ENCODE measurements around the gene ANKRD13A. TPM values are rescaled to one million over a fixed set of nuclear protein-coding genes. Genes with fewer than 3 reads are reported as not detected.

The ANKRD13A gene
- total and polyA plus RNA-seq, 2 of the 8 experiments (the other 6 are each of a cell fraction or from before 2014, with no cell fraction given), result 16.8 to 21.4 TPM

DNA sequence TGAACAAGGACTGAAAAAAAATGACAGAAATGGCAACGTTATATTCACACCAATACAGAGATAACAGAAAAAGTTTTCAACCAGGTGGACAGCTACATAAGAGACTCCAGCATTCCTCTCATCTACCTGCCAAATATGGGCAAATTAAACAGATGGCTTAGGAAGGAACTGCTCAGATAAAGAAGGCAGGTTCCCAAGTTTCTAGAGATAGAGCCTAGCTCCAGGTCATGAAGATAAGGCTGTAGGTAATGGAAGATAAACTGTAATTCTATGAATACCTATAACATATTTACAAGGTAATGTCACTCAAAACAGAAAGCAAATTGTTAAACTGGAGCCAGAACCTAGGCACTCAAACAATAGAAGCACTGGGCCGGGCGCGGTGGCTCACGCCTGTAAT is 45.6 kb upstream of the ANKRD13A start (continued):
- TF ChIP-seq, protein P1, sequence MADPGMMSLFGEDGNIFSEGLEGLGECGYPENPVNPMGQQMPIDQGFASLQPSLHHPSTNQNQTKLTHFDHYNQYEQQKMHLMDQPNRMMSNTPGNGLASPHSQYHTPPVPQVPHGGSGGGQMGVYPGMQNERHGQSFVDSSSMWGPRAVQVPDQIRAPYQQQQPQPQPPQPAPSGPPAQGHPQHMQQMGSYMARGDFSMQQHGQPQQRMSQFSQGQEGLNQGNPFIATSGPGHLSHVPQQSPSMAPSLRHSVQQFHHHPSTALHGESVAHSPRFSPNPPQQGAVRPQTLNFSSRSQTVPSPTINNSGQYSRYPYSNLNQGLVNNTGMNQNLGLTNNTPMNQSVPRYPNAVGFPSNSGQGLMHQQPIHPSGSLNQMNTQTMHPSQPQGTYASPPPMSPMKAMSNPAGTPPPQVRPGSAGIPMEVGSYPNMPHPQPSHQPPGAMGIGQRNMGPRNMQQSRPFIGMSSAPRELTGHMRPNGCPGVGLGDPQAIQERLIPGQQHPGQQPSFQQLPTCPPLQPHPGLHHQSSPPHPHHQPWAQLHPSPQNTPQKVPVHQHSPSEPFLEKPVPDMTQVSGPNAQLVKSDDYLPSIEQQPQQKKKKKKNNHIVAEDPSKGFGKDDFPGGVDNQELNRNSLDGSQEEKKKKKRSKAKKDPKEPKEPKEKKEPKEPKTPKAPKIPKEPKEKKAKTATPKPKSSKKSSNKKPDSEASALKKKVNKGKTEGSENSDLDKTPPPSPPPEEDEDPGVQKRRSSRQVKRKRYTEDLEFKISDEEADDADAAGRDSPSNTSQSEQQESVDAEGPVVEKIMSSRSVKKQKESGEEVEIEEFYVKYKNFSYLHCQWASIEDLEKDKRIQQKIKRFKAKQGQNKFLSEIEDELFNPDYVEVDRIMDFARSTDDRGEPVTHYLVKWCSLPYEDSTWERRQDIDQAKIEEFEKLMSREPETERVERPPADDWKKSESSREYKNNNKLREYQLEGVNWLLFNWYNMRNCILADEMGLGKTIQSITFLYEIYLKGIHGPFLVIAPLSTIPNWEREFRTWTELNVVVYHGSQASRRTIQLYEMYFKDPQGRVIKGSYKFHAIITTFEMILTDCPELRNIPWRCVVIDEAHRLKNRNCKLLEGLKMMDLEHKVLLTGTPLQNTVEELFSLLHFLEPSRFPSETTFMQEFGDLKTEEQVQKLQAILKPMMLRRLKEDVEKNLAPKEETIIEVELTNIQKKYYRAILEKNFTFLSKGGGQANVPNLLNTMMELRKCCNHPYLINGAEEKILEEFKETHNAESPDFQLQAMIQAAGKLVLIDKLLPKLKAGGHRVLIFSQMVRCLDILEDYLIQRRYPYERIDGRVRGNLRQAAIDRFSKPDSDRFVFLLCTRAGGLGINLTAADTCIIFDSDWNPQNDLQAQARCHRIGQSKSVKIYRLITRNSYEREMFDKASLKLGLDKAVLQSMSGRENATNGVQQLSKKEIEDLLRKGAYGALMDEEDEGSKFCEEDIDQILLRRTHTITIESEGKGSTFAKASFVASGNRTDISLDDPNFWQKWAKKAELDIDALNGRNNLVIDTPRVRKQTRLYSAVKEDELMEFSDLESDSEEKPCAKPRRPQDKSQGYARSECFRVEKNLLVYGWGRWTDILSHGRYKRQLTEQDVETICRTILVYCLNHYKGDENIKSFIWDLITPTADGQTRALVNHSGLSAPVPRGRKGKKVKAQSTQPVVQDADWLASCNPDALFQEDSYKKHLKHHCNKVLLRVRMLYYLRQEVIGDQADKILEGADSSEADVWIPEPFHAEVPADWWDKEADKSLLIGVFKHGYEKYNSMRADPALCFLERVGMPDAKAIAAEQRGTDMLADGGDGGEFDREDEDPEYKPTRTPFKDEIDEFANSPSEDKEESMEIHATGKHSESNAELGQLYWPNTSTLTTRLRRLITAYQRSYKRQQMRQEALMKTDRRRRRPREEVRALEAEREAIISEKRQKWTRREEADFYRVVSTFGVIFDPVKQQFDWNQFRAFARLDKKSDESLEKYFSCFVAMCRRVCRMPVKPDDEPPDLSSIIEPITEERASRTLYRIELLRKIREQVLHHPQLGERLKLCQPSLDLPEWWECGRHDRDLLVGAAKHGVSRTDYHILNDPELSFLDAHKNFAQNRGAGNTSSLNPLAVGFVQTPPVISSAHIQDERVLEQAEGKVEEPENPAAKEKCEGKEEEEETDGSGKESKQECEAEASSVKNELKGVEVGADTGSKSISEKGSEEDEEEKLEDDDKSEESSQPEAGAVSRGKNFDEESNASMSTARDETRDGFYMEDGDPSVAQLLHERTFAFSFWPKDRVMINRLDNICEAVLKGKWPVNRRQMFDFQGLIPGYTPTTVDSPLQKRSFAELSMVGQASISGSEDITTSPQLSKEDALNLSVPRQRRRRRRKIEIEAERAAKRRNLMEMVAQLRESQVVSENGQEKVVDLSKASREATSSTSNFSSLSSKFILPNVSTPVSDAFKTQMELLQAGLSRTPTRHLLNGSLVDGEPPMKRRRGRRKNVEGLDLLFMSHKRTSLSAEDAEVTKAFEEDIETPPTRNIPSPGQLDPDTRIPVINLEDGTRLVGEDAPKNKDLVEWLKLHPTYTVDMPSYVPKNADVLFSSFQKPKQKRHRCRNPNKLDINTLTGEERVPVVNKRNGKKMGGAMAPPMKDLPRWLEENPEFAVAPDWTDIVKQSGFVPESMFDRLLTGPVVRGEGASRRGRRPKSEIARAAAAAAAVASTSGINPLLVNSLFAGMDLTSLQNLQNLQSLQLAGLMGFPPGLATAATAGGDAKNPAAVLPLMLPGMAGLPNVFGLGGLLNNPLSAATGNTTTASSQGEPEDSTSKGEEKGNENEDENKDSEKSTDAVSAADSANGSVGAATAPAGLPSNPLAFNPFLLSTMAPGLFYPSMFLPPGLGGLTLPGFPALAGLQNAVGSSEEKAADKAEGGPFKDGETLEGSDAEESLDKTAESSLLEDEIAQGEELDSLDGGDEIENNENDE (IDR thresholded peaks at IDR 0.05; ENCODE audit: insufficient replicate concordance, low read length), result no peak
- TF ChIP-seq POLR2A (IDR thresholded peaks at IDR 0.05; ENCODE audit: control extremely low read depth in 1 of 2, low read depth in 2 of 2, low read length in 2 of 2) (no peak), POLR2AphosphoS5 (IDR thresholded peaks at IDR 0.05; ENCODE audit: low read depth, low read length) (no peak), SIRT6 (IDR thresholded peaks at IDR 0.05; ENCODE audit: low read length) (no peak), BRCA1 (IDR thresholded peaks at IDR 0.05; ENCODE audit: low read depth, low read length) (no peak), TCF12 (IDR thresholded peaks at IDR 0.05; ENCODE audit: low read depth, low read length) (no peak), EGR1 (IDR thresholded peaks at IDR 0.05; ENCODE audit: borderline replicate concordance, low read depth, low read length) (no peak), RBBP5 (IDR thresholded peaks at IDR 0.05; ENCODE audit: borderline replicate concordance, low read depth, low read length) (no peak), SP2 (IDR thresholded peaks at IDR 0.05; ENCODE audit: low read length) (no peak)

All from H1 (cell line).